Measurements from ENCODE around the gene SATL1. TPM values are rescaled to one million over a fixed set of nuclear protein-coding genes. Genes with fewer than 3 reads are reported as not detected.

The SATL1 gene
- total RNA-seq, 1 experiment from 2014 or later = not detected

DNA sequence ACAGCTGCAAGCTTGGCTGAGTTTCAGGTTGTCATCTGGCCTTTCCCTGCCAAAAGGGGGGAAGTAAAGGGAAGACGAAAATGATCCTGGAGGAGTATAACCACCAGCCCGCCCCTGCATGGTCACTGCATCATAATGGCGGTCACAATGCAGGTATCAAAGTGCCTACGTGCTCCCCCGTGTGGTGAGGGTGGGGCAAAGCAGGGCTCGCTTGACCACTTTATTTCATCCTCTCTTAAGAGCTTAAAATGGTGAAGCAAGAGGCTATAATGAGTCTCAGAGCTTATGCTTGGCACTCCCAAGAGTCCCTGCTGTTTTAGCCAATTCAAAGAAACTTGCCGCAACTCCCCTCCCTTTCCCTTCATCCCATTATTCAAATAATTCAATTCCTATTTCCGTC lies 134.3 kb downstream of the SATL1 start:
- ATAC-seq (no peak), DNase-seq (ENCODE audit: low read depth, low spot score) (no peak)
- Histone ChIP-seq H3K4me1 (ENCODE audit: control insufficient read depth, insufficient read depth, low read length) (no peaks in the 10 kb centered on the region), H3K4me3 (ENCODE audit: low read depth in 2 of 2, low read length in 2 of 2) (no peak overlapping the region), H3K27me3 (ENCODE audit: control insufficient read depth, insufficient read depth, low read length) (no peaks in the 10 kb centered on the region), H3K36me3 (ENCODE audit: control insufficient read depth, insufficient read depth, low read length) (no peaks in the 10 kb centered on the region), H3K27ac (ENCODE audit: low read length) (no peak overlapping the region), H3K9me3 (ENCODE audit: control insufficient read depth, insufficient read depth, low read depth, low read length) (no peaks in the 10 kb centered on the region)
- in situ Hi-C loops (cut with HindIII; ENCODE audit: low pct_unique_long_range_greater_than_20kb, low sequenced_read_pairs) (no loop called here), intact Hi-C loops (cut with micrococcal nuclease; ENCODE audit: unreplicated experiment) (no loop called here)
- no TSS peak for BruUV-seq (replicated peaks)
- CTCF ChIA-PET = interaction anchor here (0.6 kb wide), 1 partner anchor 222 kb away, joined by 3 read pairs; no protein-coding TSS in a partner anchor
- POLR2A ChIA-PET = no interaction called here
- TF ChIP-seq REST (IDR thresholded peaks at IDR 0.05; ENCODE audit: insufficient read depth in 1 of 2, low read depth in 2 of 2, low read length in 1 of 2) (no peak), TCF7L2 (IDR thresholded peaks at IDR 0.05; ENCODE audit: low read depth, low read length) (no peak), SIN3A (IDR thresholded peaks at IDR 0.05; ENCODE audit: borderline replicate concordance, insufficient read depth, low read depth, low read length) (no peak), POLR2AphosphoS5 (IDR thresholded peaks at IDR 0.05; ENCODE audit: low read depth, low read length) (no peak), CTCF (IDR thresholded peaks at IDR 0.05) (peak; percentile 70)

- CTCF ChIA-PET = no interaction called here
- no TSS peak for BruUV-seq (replicated peaks)
These were observed 135.4 kb downstream of the SATL1 start for GRCh38 chrX:85108165-85108564.

More at GRCh38 chrX:85108165-85108564, 135.4 kb downstream of the SATL1 start:
- no peak overlapping the region for H3K27ac ChIP-seq (ENCODE audit: low read length)
- TF ChIP-seq CTCF (IDR thresholded peaks at IDR 0.05) = no peak
- TF ChIP-seq REST (IDR thresholded peaks at IDR 0.05; ENCODE audit: insufficient read depth in 1 of 2, low read depth in 2 of 2, low read length in 1 of 2) = no peak
- no peak for TF ChIP-seq SIN3A (IDR thresholded peaks at IDR 0.05; ENCODE audit: borderline replicate concordance, insufficient read depth, low read depth, low read length)
- no peak for TF ChIP-seq TCF7L2 (IDR thresholded peaks at IDR 0.05; ENCODE audit: low read depth, low read length)
- no peak for TF ChIP-seq POLR2AphosphoS5 (IDR thresholded peaks at IDR 0.05; ENCODE audit: low read depth, low read length)
- H3K27me3 ChIP-seq (ENCODE audit: control insufficient read depth, insufficient read depth, low read length) = no peaks in the 10 kb centered on the region
- H3K36me3 ChIP-seq (ENCODE audit: control insufficient read depth, insufficient read depth, low read length) = no peaks in the 10 kb centered on the region
- ATAC-seq (no peak), DNase-seq (ENCODE audit: low read depth, low spot score) (no peak)
- in situ Hi-C loops (cut with HindIII; ENCODE audit: low pct_unique_long_range_greater_than_20kb, low sequenced_read_pairs) (no loop called here), intact Hi-C loops (cut with micrococcal nuclease; ENCODE audit: unreplicated experiment) (no loop called here)
- H3K4me3 ChIP-seq (ENCODE audit: low read depth in 2 of 2, low read length in 2 of 2) = no peak overlapping the region
- POLR2A ChIA-PET = no interaction called here
- no peaks in the 10 kb centered on the region for H3K9me3 ChIP-seq (ENCODE audit: control insufficient read depth, insufficient read depth, low read depth, low read length)
- H3K4me1 ChIP-seq (ENCODE audit: control insufficient read depth, insufficient read depth, low read length) = no peaks in the 10 kb centered on the region

Measured in Panc1 (cell line).